Subcutaneous abdominal adipose tissue (tissue), 5 donors: ENCODE data around the gene AMOTL2.
A peak's percentile ranks its signal among the peaks of the same experiment; 100 is the strongest.

Experiments used
- H3K27ac ChIP-seq: one replicate; pipeline ENCODE4 v1.7.0; 2013; ENCODE audit warnings: low read depth, mild to moderate bottlenecking, inconsistent platforms, low read length, moderate library complexity
- H3K27me3 ChIP-seq, 5 donors: one replicate each; pipeline ENCODE4 v1.7.0; 2013; ENCODE audit warnings: low read length in 5 of 5, inconsistent platforms in 1 of 5; ENCODE audit not compliant: control insufficient read depth in 5 of 5, insufficient read depth in 4 of 5
- H3K36me3 ChIP-seq, 5 donors: one replicate each; pipeline ENCODE4 v1.7.0; 2013; ENCODE audit warnings: low read length in 5 of 5; ENCODE audit not compliant: control insufficient read depth in 5 of 5, insufficient read depth in 5 of 5
- H3K4me1 ChIP-seq, 5 donors: one replicate each; pipeline ENCODE4 v1.7.0; 2013; ENCODE audit warnings: low read length in 5 of 5, mild to moderate bottlenecking in 3 of 5, moderate library complexity in 1 of 5; ENCODE audit not compliant: control insufficient read depth in 5 of 5, insufficient read depth in 5 of 5
- H3K4me3 ChIP-seq, 5 donors: one replicate each; pipeline ENCODE4 v1.7.0; 2013; ENCODE audit warnings: low read length in 5 of 5, low read depth in 1 of 5
- H3K9ac ChIP-seq, 5 donors: one replicate each; pipeline ENCODE4 v1.7.0; 2013; ENCODE audit warnings: low read length in 5 of 5, mild to moderate bottlenecking in 4 of 5, moderate library complexity in 3 of 5
- H3K9me3 ChIP-seq, 5 donors: one replicate each; pipeline ENCODE4 v1.7.0; 2013; ENCODE audit warnings: low read length in 5 of 5; ENCODE audit not compliant: control insufficient read depth in 5 of 5
- donor health status: healthy.
- donor health status: healthy.
- donor health status: healthy.
- donor health status: healthy.
- donor health status: healthy.

Gene AMOTL2

DNA sequence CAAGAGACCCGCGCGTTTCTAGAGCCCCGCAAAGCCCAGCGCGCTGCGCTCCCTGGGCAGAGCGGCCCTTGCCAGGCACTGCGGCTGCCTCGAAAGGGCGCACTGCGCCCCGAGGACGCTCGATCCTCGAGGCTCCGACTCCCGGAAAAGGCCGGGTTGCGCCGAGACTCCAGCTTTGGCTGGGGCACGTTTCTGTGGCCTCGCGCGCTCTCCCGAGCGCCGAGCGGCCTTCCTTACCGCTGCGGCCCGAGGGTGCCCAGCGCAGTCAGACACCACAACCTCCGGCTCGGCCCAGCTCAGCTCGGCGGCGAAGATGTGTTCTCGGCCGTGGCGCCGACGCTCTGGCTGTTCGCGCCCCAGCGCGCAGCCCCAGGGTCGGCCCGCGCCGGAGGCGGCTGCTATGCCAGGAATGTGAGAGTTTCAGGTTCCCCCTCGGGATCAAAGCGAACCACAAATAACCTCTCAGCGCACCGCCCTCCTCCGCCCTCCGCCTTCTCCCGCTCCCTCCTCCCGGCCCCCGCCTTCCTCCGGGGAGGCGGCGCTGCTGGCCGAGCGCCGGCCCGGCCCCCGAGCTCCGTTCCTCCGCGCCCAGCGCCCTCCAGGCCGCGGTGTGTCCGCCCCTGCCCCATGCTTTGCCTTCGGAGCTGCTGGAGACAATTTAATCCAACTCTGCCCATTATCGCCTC is at the start of gene AMOTL2:
TSS of gene AMOTL2 (minus strand) at position 343 of the 686 bp plus-strand sequence. CDS start 3,014 bp downstream, outside the sequence.
- Histone ChIP-seq H3K27ac (peak within 1 kb of the TSS; percentile 99), H3K9ac (peak within 1 kb of the TSS; percentile 88 to 99 (median 94)), H3K36me3 (peaks cover 2 to 31% (median 27%) of the 10 kb centered on the region in 5 donors), H3K27me3 (peaks cover 0 to 4% (median 0%) of the 10 kb centered on the region in 5 donors), H3K9me3 (no peaks in the 10 kb centered on the region), H3K4me3 (peak within 1 kb of the TSS; percentile 90 to 99 (median 92)), H3K4me1 (peaks cover 34 to 76% (median 50%) of the 10 kb centered on the region in 5 donors)

DNA sequence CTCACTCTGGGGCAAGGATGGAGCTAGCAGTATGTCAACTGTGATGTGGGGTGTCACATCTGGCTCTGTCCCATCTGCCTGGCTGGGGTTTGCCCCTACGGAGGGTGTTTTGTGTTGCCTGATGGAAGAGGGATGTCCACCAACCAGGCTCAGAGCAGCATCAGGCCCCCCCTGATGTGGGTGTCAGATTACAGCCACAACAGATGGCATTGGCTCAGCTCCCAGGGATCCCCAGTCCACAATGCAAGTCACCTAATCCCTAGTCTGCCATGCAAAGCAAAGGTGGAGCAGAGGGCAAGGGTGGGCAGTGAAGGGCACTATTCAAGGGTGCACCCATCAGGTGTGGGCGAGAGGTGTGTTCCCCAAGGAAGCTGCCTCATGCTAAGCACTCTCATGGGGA is 48.9 kb upstream of the AMOTL2 start:
- no peaks in the 10 kb centered on the region for H3K9me3 ChIP-seq
- H3K9ac ChIP-seq = no peak overlapping the region
- H3K27ac ChIP-seq = no peak overlapping the region
- peaks cover 3 to 18% (median 7%) of the 10 kb centered on the region in 5 donors for H3K4me1 ChIP-seq
- H3K27me3 ChIP-seq = no peaks in the 10 kb centered on the region
- H3K36me3 ChIP-seq = no peaks in the 10 kb centered on the region
- H3K4me3 ChIP-seq = no peak overlapping the region

DNA sequence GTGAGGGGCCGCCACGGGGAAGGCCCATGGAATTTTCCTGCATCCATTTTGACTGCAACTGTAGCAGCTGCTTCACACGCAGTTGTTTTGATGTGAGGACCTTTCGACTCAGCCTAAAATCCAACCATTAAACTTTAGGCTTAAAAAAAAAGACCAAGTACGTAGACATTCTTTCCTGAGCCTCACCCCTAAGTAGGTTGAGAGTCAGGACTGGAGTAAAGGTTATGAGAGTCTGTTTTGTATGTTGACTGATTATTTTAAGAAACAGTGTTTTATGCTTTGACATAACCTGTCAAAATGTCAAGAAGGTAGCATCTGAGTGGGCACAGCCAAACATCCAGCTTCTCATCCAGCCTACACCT is 45.7 kb upstream of the AMOTL2 start:
- Histone ChIP-seq H3K4me1 (peaks cover 0 to 8% (median 2%) of the 10 kb centered on the region in 5 donors), H3K9me3 (no peaks in the 10 kb centered on the region), H3K27me3 (no peaks in the 10 kb centered on the region)

DNA sequence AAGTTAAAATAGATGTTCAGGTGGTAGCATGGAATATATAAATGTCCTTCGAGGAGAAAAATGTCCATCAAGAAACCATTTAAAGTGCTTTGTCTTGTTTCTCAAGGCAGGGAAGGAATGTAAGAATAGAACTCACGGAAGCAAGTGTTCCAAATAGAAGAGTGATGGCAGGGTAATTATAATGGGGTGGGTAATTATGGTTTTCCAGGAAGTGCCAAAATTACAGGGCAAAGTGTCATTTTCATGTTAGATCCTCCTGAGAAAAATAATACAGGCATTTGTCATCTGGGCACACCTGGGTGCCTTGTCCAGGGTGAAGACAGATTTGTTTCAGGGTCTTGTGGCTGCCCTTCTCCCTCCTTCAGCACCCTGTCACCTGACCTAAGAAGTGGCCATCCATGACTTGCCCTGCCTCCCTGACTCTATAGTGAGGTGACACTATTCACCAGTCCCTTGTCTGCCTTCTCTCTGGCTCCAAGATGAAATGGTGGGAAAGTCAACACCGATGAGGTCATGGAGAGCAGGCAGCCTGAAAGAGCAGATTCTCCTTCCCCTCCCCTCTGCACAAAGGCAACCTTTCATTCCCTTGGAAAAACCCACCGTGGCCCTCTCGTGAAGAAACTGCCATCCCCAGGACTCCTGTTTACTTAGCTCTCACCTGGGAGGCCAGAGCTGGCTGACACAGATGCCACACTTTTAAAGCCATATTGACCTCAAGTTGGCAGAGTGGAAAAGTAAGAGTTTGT is 45.1 kb upstream of the AMOTL2 start:
- H3K27ac ChIP-seq = no peak overlapping the region
- no peak overlapping the region for H3K4me3 ChIP-seq
- peaks cover 0 to 8% (median 2%) of the 10 kb centered on the region in 5 donors for H3K4me1 ChIP-seq
- H3K36me3 ChIP-seq = no peaks in the 10 kb centered on the region
- H3K9me3 ChIP-seq = no peaks in the 10 kb centered on the region
- no peaks in the 10 kb centered on the region for H3K27me3 ChIP-seq
- H3K9ac ChIP-seq = no peak overlapping the region

More for the DNA sequence above, 45.7 kb upstream of the AMOTL2 start:
- Histone ChIP-seq H3K9ac (no peak overlapping the region), H3K27ac (no peak overlapping the region), H3K36me3 (no peaks in the 10 kb centered on the region), H3K4me3 (no peak overlapping the region)

- Histone ChIP-seq H3K4me1 (peaks cover 0 to 17% (median 16%) of the 10 kb centered on the region in 5 donors), H3K9me3 (no peaks in the 10 kb centered on the region)
Measured at GRCh38 chr3:134409041-134409440, 34.8 kb upstream of the AMOTL2 start.

DNA sequence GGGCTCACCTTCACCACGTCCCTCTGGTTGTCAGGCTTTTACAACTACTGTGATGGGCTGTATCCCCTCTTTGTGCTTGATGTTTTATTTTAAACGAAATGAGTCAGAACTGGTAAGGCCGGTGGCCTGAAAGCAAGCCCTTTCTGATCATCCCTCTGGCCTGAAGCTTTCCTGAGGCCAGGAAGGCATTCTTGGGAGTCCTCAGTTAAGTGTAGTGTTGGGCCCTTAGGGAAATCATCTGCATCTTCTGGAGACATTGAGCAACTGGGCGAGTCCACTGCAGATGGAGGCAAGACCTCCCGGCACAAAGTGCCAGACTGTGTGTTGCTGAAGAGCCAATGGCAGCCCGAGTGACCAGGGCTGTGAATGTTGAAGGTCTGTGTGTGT is 33.0 kb upstream of the AMOTL2 start:
- H3K27ac ChIP-seq = no peak overlapping the region
- no peaks in the 10 kb centered on the region for H3K36me3 ChIP-seq
- H3K27me3 ChIP-seq = peaks cover 0 to 6% (median 0%) of the 10 kb centered on the region in 5 donors
- H3K4me1 ChIP-seq = peaks cover 0 to 17% (median 16%) of the 10 kb centered on the region in 5 donors
- H3K9ac ChIP-seq = peak overlapping the region in 2 of 5 donors; percentile 33 to 38
- H3K4me3 ChIP-seq = peak overlapping the region in 4 of 5 donors; percentile 55 to 67 (median 61)
- H3K9me3 ChIP-seq = peaks cover 0 to 3% (median 0%) of the 10 kb centered on the region in 5 donors

More at GRCh38 chr3:134409041-134409440, 34.8 kb upstream of the AMOTL2 start:
- H3K4me3 ChIP-seq = no peak overlapping the region
- peaks cover 0 to 5% (median 0%) of the 10 kb centered on the region in 5 donors for H3K27me3 ChIP-seq
- no peaks in the 10 kb centered on the region for H3K36me3 ChIP-seq
- no peak overlapping the region for H3K9ac ChIP-seq
- H3K27ac ChIP-seq = no peak overlapping the region

GRCh38 chr3:134406331-134407238 is 32.3 kb upstream of the AMOTL2 start:
- peaks cover 0 to 6% (median 0%) of the 10 kb centered on the region in 5 donors for H3K27me3 ChIP-seq
- H3K4me1 ChIP-seq = peaks cover 0 to 17% (median 16%) of the 10 kb centered on the region in 5 donors
- H3K36me3 ChIP-seq = no peaks in the 10 kb centered on the region
- H3K9me3 ChIP-seq = peaks cover 0 to 7% (median 5%) of the 10 kb centered on the region in 5 donors
- no peak overlapping the region for H3K27ac ChIP-seq
- peak overlapping the region in 3 of 5 donors; percentile 33 to 70 (median 63) for H3K9ac ChIP-seq
- H3K4me3 ChIP-seq = peak overlapping the region; percentile 55 to 67 (median 61)

GRCh38 chr3:134404366-134404885 is 30.2 kb upstream of the AMOTL2 start:
- Histone ChIP-seq H3K27ac (no peak overlapping the region), H3K36me3 (no peaks in the 10 kb centered on the region), H3K4me1 (peaks cover 0 to 17% (median 16%) of the 10 kb centered on the region in 5 donors), H3K27me3 (peaks cover 0 to 6% (median 0%) of the 10 kb centered on the region in 5 donors), H3K4me3 (no peak overlapping the region), H3K9ac (no peak overlapping the region), H3K9me3 (peaks cover 0 to 9% (median 5%) of the 10 kb centered on the region in 5 donors)

DNA sequence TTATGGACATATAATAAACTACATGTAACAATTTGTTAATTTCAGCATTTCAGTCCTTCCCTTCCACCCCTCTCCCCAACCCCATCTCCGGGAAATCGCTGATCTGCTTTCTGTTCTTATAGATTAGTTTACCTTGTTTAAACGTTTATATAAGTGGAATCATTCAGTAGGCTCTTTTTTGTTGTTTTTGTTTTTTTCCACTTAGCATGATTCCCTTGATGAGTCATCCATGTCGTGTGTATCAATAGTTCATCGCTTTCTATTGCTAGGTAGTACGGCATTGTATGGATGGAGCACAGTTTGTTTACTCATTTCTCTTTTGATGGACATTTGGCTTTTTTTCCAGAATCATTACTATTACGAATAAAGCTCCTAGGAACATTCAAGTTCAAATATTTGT is 23.5 kb upstream of the AMOTL2 start:
- Histone ChIP-seq H3K27ac (no peak overlapping the region), H3K36me3 (no peaks in the 10 kb centered on the region), H3K9ac (no peak overlapping the region), H3K9me3 (peaks cover 0 to 9% (median 5%) of the 10 kb centered on the region in 5 donors), H3K4me1 (peaks cover 7 to 41% (median 32%) of the 10 kb centered on the region in 5 donors), H3K4me3 (no peak overlapping the region), H3K27me3 (no peaks in the 10 kb centered on the region)
